Adrenal gland (tissue), 12 donors: ENCODE data around the gene NHERF2. TPM values are rescaled to one million over a fixed set of nuclear protein-coding genes. Genes with fewer than 3 reads are reported as not detected.

ENCODE experiments used
- DNase-seq, 7 donors: peaks; one replicate each; pipeline ENCODE4 v3.0.0-alpha.2; 2019 to 2020
- H3K27ac ChIP-seq, 5 donors: fragments of 200-600 bp; sonication (generic) in 4 of 5; 1 replicate in 3 of 5; 2 replicates in 2 of 5; pipeline versions ENCODE4 v1.5.1 to v1.8.0; 2016 to 2020; ENCODE audit warnings: mild to moderate bottlenecking in 1 of 5
- H3K27me3 ChIP-seq: fragments of 200-600 bp; 2 replicates; pipeline ENCODE4 v1.8.0; 2021
- H3K36me3 ChIP-seq, 2 donors: fragments of 200-600 bp; replicated peaks in 1 of 2; 1 replicate in 1 of 2; 2 replicates in 1 of 2; pipeline versions ENCODE4 v1.5.1 to v1.8.0; 2018 to 2022
- H3K4me1 ChIP-seq, 2 donors: fragments of 200-600 bp; replicated peaks in 1 of 2; 1 replicate in 1 of 2; 2 replicates in 1 of 2; pipeline versions ENCODE4 v1.5.1 to v1.8.0; 2018 to 2021
- H3K4me3 ChIP-seq, 4 donors: fragments of 200-600 bp; sonication (generic) in 3 of 4; one replicate each; pipeline ENCODE4 v1.5.1; 2016 to 2018
- H3K9me3 ChIP-seq, 3 donors: fragments of 200-600 bp; sonication (generic) in 1 of 3; replicated peaks in 1 of 3; 1 replicate in 2 of 3; 2 replicates in 1 of 3; pipeline versions ENCODE4 v1.5.1 to v1.8.0; 2016 to 2021
- CTCF ChIP-seq, 6 experiments: fragments of 450-650 bp in 4 of 6; fragments of 200-600 bp in 2 of 6; sonication (generic) in 1 of 6; IDR thresholded peaks; 1 replicate in 5 of 6; 2 replicates in 1 of 6; pipeline versions ENCODE4 v1.5.1 to v1.8.0; 2016 to 2021; ENCODE audit warnings: antibody characterized with exemption in 6 of 6, mild to moderate bottlenecking in 2 of 6, moderate library complexity in 1 of 6
- POLR2A ChIP-seq, 2 donors: fragments of 450-650 bp; IDR thresholded peaks; one replicate each; pipeline ENCODE4 v1.6.1; 2017; ENCODE audit warnings: antibody characterized with exemption in 2 of 2, mild to moderate bottlenecking in 2 of 2, moderate library complexity in 1 of 2
- WGBS, 4 donors: extraction: QIAGEN DNeasy Blood & Tissue Kit in 2 of 4; methylation state at CpG; one replicate each; pipeline versions ENCODE4 v1.1.5 to v1.1.7; 2013 to 2017; 5-methylcytosine and 5-hydroxymethylcytosine counted together
- intact Hi-C, 2 donors: fragments of 100-400 bp; cut with DNase I; formaldehyde crosslinking; loops; one replicate each; pipeline versions ENCODE4 v1.14.1 to v1.15.0; 2022 to 2023
- polyA plus RNA-seq, 3 donors: library from polyadenylated mRNA; stranded (reverse); fragments of 200-250 nt in 2 of 3; fragments of 350-450 nt in 1 of 3; fragmentation: Illumina TruSeq in 1 of 3; extraction: RNeasy Lipid Tissue Mini Kit (QIAGEN cat#74804) in 1 of 3; gene quantifications; one replicate each; pipeline ENCODE4 v1.2.3, GENCODE V29; 2013 to 2014
- total RNA-seq, 9 donors: library from RNA; depleted of rRNA in 4 of 9; stranded (reverse); fragments of >200 nt in 4 of 9; fragments of 120-200 nt in 1 of 9; fragmentation: NEBNext Ultra II Directional in 1 of 9; extraction: Animal tissue kit (Norgen Biotek cat#: 25700) in 1 of 9; gene quantifications; one replicate each; pipeline versions ENCODE4 v1.1.0 to v1.2.4, GENCODE V29; 2013 to 2023
- donor health status: healthy with polysubstance abuse.
- donor health status: Bipolar disorder and iron deficiency.
- donor health status: DM: yes; HTN: yes; CAD: no.
- donor health status: DM: no; HTN: no; CAD: no.
- donor health status: DM: no; HTN: no; CAD: no.
- donor health status: DM: yes; HTN: yes; CAD: no.

Gene NHERF2
- total and polyA plus RNA-seq, 12 donors: 12.5 to 263 (median 67.7) TPM

DNA sequence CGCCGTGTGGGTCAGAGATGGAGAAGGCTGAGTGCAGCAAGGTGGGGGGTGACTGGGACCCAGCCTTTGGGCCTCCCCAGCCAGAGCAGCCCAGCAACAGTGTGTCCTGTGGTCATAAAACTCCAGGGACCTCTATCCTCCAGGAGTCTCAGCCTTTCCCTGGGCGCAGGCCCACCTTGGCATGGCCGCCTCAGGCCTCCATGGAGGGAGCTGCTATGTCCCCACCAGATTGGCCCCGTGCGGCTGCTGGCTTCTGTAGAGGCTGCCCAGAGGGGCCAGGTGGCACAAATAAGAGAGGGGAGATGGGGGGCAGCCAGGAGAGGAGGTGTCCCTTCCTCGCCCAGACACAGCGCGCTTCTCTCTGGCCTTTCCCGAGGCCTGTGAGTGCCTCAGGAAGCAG, 39.5 kb upstream of the NHERF2 start:
- H3K27me3 ChIP-seq: peaks cover 22% of the 10 kb centered on the region
- H3K27ac ChIP-seq: no peak overlapping the region
- intact Hi-C loops: no loop called here
- TF ChIP-seq POLR2A (IDR thresholded peaks at IDR 0.05): no peak
- TF ChIP-seq CTCF (IDR thresholded peaks at IDR 0.05): no peak
- no peak for DNase-seq
- H3K36me3 ChIP-seq: peaks cover 0 to 19% of the 10 kb centered on the region in 2 donors
- 91 to 96% (median 93%) methylated on average over 5 to 10 of the region's 10 CpGs for WGBS, 4 donors
- peaks cover 4 to 35% of the 10 kb centered on the region in 2 donors for H3K4me1 ChIP-seq
- H3K9me3 ChIP-seq: no peaks in the 10 kb centered on the region
- no peak overlapping the region for H3K4me3 ChIP-seq

GRCh38 chr16:1989209-1990100, 37.2 kb upstream of the NHERF2 start, which contains the start of gene SYNGR3:
TSS of gene SYNGR3 (plus strand) at chr16:1989970. CDS start at chr16:1990103, 133 bp downstream.
- peaks cover 0 to 19% of the 10 kb centered on the region in 2 donors for H3K36me3 ChIP-seq
- TF ChIP-seq CTCF (IDR thresholded peaks at IDR 0.05) (no peak), POLR2A (IDR thresholded peaks at IDR 0.05) (no peak)
- H3K4me3 ChIP-seq: no peak within 1 kb of the TSS
- H3K27ac ChIP-seq: peak within 1 kb of the TSS in 1 of 5 donors; percentile 52
- H3K4me1 ChIP-seq: peaks cover 4 to 31% of the 10 kb centered on the region in 2 donors
- WGBS, 4 donors: 6 to 19% (median 6%) methylated on average over 14 to 67 of the region's 67 CpGs; no CpG with 5 or more reads in 1 of the 4 donors
- peaks cover 22% of the 10 kb centered on the region for H3K27me3 ChIP-seq
- no peaks in the 10 kb centered on the region for H3K9me3 ChIP-seq
- no peak for DNase-seq
- intact Hi-C loops: no loop called here

DNA sequence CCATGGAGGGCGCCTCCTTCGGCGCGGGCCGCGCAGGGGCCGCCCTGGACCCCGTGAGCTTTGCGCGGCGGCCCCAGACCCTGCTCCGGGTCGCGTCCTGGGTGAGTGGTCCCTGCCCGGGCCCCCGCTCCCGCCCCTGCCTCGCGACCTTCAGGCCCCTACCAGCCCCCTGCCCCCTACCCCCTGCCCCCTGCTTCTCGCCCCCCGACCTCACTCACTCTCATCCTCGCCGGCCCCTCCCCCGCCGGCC, 36.7 kb upstream of the NHERF2 start:
- TF ChIP-seq CTCF (IDR thresholded peaks at IDR 0.05) (no peak), POLR2A (IDR thresholded peaks at IDR 0.05) (no peak)
- Histone ChIP-seq H3K27ac (no peak overlapping the region), H3K27me3 (peaks cover 22% of the 10 kb centered on the region), H3K4me3 (no peak overlapping the region), H3K4me1 (peaks cover 4 to 25% of the 10 kb centered on the region in 2 donors), H3K9me3 (no peaks in the 10 kb centered on the region), H3K36me3 (peaks cover 0 to 19% of the 10 kb centered on the region in 2 donors)
- 0 to 1% methylated on average over 12 to 25 of the region's 25 CpGs; no CpG with 5 or more reads in 2 of the 4 donors for WGBS, 4 donors
- intact Hi-C loops: no loop called here
- DNase-seq: no peak

DNA sequence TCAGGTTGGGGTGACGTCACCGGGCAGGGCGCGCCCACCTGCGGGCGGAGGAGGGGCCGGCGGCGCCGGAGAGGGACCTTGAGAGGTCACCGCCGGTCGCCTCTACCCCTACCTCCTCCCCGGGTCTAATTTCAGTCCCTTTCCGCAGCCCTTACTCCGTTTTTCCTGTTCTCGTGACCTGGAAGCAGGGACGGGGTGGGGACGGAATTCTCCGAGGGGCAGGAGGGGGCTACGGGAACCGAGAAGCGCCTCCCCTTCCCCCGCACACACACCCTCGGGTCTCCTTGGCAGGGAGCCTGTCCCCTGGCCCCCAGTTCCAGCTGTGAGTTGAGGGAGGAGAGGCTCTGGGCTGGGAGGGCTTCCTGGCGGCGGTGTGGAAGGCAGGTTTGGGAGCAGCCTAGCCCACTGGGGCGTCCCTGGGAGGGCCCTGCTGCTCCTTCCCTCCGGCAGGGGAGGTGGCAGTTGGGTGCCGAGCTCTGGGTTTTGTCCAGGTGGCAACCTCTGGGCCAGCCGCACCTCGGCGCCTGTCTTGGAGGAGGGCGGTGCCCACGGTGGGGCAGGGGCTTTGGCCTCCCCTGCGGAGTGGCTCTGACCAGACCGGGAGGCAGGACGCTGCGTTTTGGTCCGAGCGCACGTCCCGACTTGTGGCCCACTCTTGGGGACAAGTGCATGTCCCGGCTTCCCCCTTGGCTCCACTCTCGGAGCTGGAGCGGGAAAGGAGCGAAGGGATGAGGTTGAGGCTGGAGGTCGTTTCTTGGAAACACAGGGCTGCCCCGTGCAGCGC, 36.2 kb upstream of the NHERF2 start:
- no peak overlapping the region for H3K4me3 ChIP-seq
- H3K4me1 ChIP-seq: peaks cover 4 to 21% of the 10 kb centered on the region in 2 donors
- H3K36me3 ChIP-seq: peaks cover 0 to 15% of the 10 kb centered on the region in 2 donors
- TF ChIP-seq CTCF (IDR thresholded peaks at IDR 0.05): no peak
- TF ChIP-seq POLR2A (IDR thresholded peaks at IDR 0.05): no peak
- intact Hi-C loops: no loop called here
- peaks cover 22% of the 10 kb centered on the region for H3K27me3 ChIP-seq
- H3K27ac ChIP-seq: peak overlapping the region in 1 of 5 donors; percentile 52
- WGBS, 4 donors: 2 to 5% (median 3%) methylated on average over 10 to 50 of the region's 50 CpGs
- DNase-seq: peak in 1 of 7 donors; percentile 38
- H3K9me3 ChIP-seq: no peaks in the 10 kb centered on the region
